Urothelium cell line (cell line): ENCODE measurements around the gene AGO4.

Experiments
- DNase-seq: peaks from one replicate; pipeline ENCODE4 v3.0.0; 2011; ENCODE audit warnings: low spot score, mixed read lengths
- FAIRE-seq: peaks from 2 replicates; lab custom pipeline; 2011; peaks lifted over from hg19 to GRCh38; lab: Jason Lieb, UNC

The AGO4 gene

DNA sequence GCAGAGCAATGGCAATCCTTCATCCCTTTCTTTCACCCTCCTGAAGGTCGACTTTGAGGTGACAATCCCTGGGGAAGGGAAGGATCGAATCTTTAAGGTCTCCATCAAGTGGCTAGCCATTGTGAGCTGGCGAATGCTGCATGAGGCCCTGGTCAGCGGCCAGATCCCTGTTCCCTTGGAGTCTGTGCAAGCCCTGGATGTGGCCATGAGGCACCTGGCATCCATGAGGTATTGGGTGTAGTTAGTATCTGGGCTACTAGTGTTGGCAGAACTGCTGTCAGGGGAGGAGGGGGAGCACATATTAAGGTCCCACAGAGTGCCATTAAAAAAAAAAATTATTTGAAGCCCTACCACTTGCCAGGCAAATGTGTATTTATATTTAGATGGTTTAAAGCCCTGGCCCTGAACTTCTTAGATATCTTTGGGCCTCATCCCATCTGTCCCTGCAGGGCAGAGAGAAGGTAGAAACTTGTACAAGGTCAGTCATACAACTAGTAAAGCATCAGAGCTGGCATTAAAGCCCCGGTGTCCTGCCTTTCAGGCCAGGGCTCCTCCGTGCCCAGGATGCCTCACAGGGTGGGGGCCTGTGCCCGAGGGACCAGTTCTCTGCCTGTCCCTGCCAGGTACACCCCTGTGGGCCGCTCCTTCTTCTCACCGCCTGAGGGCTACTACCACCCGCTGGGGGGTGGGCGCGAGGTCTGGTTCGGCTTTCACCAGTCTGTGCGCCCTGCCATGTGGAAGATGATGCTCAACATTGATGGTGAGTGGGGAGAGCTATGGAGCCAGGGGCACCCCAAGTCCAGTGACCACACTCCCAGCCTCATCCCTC, 85.4 kb downstream of the AGO4 start:
- FAIRE-seq (no peak), DNase-seq (no peak)

DNA sequence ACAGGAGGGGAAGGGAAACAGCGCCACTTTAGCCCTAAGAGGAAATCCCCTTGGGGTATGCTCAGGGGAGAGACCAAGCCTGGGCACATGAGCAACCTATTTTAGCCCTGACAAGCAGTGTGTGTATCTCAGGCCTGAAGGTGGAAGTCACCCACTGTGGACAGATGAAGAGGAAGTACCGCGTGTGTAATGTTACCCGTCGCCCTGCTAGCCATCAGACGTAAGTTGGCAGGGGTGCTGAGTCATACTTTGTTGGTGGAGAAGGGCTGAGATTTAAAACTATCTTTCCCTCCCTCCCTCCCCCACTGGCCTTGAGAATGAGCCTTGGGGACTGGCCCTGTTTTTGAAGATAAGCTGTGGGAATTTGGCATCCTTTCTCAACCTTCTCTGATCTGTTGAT, 86.4 kb downstream of the AGO4 start:
- peak; percentile 21 for DNase-seq
- peak; percentile 5 for FAIRE-seq

DNA sequence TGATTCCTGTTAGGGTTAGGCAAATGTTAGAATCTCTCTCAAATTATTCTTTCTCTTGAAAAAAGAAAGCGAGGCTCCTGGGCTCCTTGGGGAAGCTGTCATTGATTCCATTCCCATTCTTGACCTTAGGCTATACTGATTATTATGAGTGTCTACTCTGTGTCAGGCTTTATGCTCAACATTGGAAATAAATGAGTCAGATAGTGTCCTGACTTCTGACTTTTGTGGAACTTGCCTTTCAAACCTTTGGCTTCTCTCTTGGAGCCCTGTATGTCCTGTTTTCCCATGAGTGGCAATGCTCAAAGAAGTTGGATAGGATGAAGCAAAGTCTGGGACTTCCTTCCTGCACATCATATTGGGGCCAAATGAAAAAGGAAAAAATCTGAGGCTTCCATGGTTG, 86.8 kb downstream of the AGO4 start:
- FAIRE-seq (no peak), DNase-seq (no peak)

DNA sequence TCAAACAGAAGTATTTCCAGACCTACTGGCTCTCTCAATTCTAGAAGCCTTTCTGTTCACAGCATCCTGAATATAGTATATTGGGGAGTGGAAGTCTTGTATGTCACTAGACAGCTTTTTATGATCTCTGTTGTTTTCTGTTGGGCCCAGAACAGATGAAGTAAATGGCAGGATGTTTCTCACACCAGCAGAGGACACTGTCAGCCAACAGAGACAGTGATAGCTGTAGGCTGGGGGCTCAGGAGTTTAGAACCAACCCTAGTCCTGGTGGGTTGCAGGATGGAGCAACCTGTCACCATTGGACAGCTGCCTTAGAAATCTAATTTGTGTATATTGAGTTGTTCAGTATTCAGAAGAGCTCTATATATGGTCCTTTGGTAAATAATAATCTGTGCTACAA, 92.1 kb downstream of the AGO4 start:
- FAIRE-seq (no peak), DNase-seq (no peak)

DNA sequence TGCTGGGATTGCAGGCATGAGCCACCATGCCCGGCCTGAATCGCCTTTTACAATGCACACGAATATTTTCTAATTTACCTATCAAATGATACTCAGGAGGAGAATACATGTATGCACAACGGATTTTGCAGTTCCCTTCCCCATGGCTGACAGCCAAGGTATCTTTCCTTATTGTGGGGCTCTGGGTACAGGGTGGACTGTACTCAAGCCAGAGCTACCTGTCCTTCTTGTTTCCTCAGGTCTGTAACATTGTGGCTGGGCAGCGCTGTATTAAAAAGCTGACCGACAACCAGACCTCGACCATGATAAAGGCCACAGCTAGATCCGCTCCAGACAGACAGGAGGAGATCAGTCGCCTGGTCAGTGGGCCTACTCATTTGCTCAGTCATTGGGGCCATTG, 93.4 kb downstream of the AGO4 start:
- DNase-seq (no peak), FAIRE-seq (no peak)

DNA sequence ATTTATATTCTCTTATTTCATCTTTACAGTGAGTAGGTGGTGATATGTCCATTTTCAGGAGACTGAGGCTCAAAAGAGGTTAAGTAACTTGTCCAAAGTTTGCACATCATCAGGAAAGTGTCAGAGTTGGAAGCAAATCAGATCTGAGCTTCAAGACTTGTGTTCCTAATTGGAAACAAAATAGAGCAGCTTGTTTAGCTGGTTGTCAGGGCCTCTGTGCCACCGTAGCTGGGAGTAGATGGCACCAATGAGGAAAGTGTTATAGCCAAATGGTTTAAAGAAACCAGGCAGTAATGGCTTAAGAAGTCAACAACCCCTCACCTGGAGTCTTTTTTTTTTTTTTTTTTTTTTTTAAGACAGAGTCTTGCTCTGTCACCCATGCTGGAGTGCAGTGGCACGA, 94.9 kb downstream of the AGO4 start:
- no peak for FAIRE-seq
- DNase-seq: no peak
